ENCODE data around the gene NFIX. TPM values are rescaled to one million over a fixed set of nuclear protein-coding genes. Genes with fewer than 3 reads are reported as not detected.

The NFIX gene
- total and polyA plus RNA-seq, 12 donors = 1.3 to 72.8 (median 28.6) TPM

GRCh38 chr19:13005253-13005652, 10.0 kb downstream of the NFIX start:
- Histone ChIP-seq H3K9me3 (replicated peaks in 1 of 3) (no peaks in the 10 kb centered on the region), H3K4me1 (replicated peaks in 1 of 2) (peaks cover 0 to 10% of the 10 kb centered on the region in 2 donors), H3K4me3 (no peak overlapping the region), H3K27ac (no peak overlapping the region), H3K27me3 (no peaks in the 10 kb centered on the region), H3K36me3 (replicated peaks in 1 of 2) (no peaks in the 10 kb centered on the region)
- TF ChIP-seq CTCF (IDR thresholded peaks at IDR 0.05) (no peak), POLR2A (IDR thresholded peaks at IDR 0.05) (no peak)
- no peak for DNase-seq
- intact Hi-C loops (cut with DNase I) = no loop called here
- WGBS, 4 donors = 84 to 93% (median 87%) methylated on average over 4 of the region's 4 CpGs

DNA sequence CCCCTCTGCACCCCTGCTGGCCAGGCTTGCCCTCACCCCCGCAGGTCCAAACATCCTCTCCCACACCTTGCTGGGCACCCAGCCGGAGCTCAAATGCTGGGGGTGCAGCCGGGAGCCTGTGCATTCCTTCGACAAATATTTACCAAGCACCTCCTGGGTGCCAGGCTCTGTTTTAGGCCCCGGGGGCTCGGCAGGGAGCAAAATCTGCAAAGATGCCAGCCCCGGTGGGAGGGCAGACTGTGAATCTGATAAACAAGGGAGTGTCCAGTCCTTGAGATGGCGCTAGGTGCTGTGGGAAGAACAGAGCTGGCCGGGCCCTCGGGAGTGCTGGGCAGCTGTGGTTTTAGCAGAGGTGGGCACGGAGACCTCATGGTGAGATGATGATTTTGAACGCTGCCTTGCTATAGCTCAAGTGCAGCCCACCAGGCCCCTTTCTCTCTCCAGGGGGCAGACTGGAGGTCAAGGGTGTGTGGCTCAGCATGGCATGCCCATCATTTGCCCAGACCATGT, 10.6 kb downstream of the NFIX start:
- no peak for DNase-seq
- H3K27ac ChIP-seq = no peak overlapping the region
- H3K36me3 ChIP-seq (replicated peaks in 1 of 2) = no peaks in the 10 kb centered on the region
- WGBS, 4 donors = 65 to 74% (median 71%) methylated on average over 9 to 12 of the region's 12 CpGs
- H3K4me3 ChIP-seq = no peak overlapping the region
- H3K4me1 ChIP-seq (replicated peaks in 1 of 2) = peaks cover 0 to 10% of the 10 kb centered on the region in 2 donors
- no peaks in the 10 kb centered on the region for H3K9me3 ChIP-seq (replicated peaks in 1 of 3)
- TF ChIP-seq POLR2A (IDR thresholded peaks at IDR 0.05) (no peak), CTCF (IDR thresholded peaks at IDR 0.05) (no peak)
- intact Hi-C loops (cut with DNase I) = no loop called here
- H3K27me3 ChIP-seq = no peaks in the 10 kb centered on the region

- DNase-seq = no peak
- WGBS, 4 donors = 79 to 90% (median 81%) methylated on average over 19 to 28 of the region's 28 CpGs
- Histone ChIP-seq H3K4me1 (replicated peaks in 1 of 2) (peaks cover 0 to 10% of the 10 kb centered on the region in 2 donors), H3K27me3 (no peaks in the 10 kb centered on the region), H3K36me3 (replicated peaks in 1 of 2) (no peaks in the 10 kb centered on the region), H3K9me3 (replicated peaks in 1 of 3) (no peaks in the 10 kb centered on the region), H3K27ac (no peak overlapping the region), H3K4me3 (no peak overlapping the region)
- intact Hi-C loops (cut with DNase I) = no loop called here
- TF ChIP-seq POLR2A (IDR thresholded peaks at IDR 0.05) (no peak), CTCF (IDR thresholded peaks at IDR 0.05) (no peak)
Observed at GRCh38 chr19:13006431-13007281, 11.4 kb downstream of the NFIX start.

DNA sequence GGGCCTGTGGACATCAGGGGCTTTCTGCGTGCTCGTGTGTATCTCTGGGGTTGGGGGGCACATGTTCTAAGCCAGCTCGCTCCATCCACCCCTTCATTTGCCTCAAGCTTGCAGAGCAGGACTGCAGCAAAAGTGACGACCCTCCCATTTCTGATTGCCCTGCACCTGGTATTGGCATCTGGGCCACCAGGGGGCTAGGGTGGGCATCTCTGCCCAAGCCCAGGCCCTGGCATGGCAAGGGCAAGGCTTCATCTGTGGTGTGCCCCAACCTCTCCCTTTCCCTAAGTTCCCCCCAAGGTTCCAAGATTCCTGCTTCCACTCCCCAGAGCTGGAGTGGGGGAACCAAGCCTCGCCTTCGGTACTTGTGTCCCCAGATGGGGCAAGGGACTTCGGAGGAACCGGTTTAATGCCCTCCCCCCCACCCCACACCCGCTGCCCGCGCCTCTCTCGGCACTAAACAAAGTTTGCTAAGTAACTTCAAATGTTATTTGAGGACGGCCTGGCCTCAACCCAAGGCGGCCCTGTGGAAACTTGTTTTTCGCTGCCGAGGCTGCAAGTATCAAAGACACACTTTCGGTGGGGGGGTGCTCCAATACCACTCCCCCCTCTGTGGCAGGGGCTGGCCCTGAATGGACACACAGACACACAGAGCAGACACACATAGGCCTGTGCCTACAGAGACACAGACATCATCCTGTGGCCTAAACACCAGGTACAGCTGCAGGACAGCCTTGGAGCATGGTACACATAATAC, 12.2 kb downstream of the NFIX start:
- TF ChIP-seq POLR2A (IDR thresholded peaks at IDR 0.05) (no peak), CTCF (IDR thresholded peaks at IDR 0.05) (no peak)
- no peaks in the 10 kb centered on the region for H3K27me3 ChIP-seq
- intact Hi-C loops (cut with DNase I) = no loop called here
- no peak overlapping the region for H3K27ac ChIP-seq
- H3K36me3 ChIP-seq (replicated peaks in 1 of 2) = no peaks in the 10 kb centered on the region
- H3K9me3 ChIP-seq (replicated peaks in 1 of 3) = no peaks in the 10 kb centered on the region
- DNase-seq = no peak
- WGBS, 4 donors = 63 to 91% (median 68%) methylated on average over 5 to 17 of the region's 17 CpGs
- H3K4me1 ChIP-seq (replicated peaks in 1 of 2) = peaks cover 5 to 14% of the 10 kb centered on the region in 2 donors
- no peak overlapping the region for H3K4me3 ChIP-seq

All from adrenal gland (tissue), 12 donors.